ENCODE data around the gene SPAG8. TPM values are rescaled to one million over a fixed set of nuclear protein-coding genes. Genes with fewer than 3 reads are reported as not detected.

Gene SPAG8
- total RNA-seq, 1 experiment from 2014 or later = not detected

DNA sequence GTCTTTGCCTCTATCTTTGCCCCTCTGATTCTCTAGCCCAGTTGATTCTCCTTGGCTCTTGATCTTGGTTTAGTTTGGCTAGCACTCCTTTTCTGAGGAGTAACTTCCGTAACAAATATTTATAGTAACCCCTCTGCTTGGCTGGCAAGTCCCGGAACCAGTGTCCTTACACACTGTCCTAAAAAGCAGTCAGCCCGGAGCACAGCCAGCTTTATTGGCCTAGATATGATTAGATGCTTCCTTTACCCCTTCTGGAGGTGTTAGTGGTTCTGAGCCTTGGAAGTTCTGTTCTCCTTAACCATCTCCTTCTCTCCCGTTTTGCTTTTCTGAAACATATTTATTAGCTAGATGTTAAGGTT is 41.0 kb downstream of the SPAG8 start:
- peaks cover 5% of the 10 kb centered on the region for H3F3A ChIP-seq (ENCODE audit: low read length, unreplicated experiment)
- POLR2A ChIA-PET (ENCODE audit: unreplicated experiment) = interaction anchor here (0.6 to 0.9 kb wide), 2 partner anchors 101 to 113 kb away, joined by 3 read pairs; partner anchors contain the start of gene RMRP
- no peaks in the 10 kb centered on the region for H4K20me1 ChIP-seq (ENCODE audit: low read length)
- intact Hi-C loops (cut with micrococcal nuclease) = loop anchor here (1.0 to 10.0 kb wide), 2 partner anchors 14 to 54 kb away; partner anchors contain the start of genes FAM221B and TMEM8B
- ATAC-seq (peak; percentile 79), DNase-seq (peak; percentile 35)
- H3K9ac ChIP-seq (ENCODE audit: low read length) = no peak overlapping the region
- no peaks in the 10 kb centered on the region for H3K36me3 ChIP-seq (ENCODE audit: low read depth, low read length)
- no peaks in the 10 kb centered on the region for H3K9me2 ChIP-seq (replicated peaks; ENCODE audit: low read length)
- no peaks in the 10 kb centered on the region for H3K9me3 ChIP-seq (ENCODE audit: low read length)
- no peaks in the 10 kb centered on the region for H3K79me2 ChIP-seq (ENCODE audit: low read length)
- H3K27ac ChIP-seq (ENCODE audit: low read length) = peak overlapping the region; percentile 64
- peak overlapping the region; percentile 58 for H3K4me2 ChIP-seq (ENCODE audit: low read length)
- peak overlapping the region; percentile 22; the same call in 1 of the 2 replicates for H3K4me3 ChIP-seq (ENCODE audit: low read length)
- H3K27me3 ChIP-seq (ENCODE audit: low read length) = no peaks in the 10 kb centered on the region
- TF ChIP-seq, protein P1, sequence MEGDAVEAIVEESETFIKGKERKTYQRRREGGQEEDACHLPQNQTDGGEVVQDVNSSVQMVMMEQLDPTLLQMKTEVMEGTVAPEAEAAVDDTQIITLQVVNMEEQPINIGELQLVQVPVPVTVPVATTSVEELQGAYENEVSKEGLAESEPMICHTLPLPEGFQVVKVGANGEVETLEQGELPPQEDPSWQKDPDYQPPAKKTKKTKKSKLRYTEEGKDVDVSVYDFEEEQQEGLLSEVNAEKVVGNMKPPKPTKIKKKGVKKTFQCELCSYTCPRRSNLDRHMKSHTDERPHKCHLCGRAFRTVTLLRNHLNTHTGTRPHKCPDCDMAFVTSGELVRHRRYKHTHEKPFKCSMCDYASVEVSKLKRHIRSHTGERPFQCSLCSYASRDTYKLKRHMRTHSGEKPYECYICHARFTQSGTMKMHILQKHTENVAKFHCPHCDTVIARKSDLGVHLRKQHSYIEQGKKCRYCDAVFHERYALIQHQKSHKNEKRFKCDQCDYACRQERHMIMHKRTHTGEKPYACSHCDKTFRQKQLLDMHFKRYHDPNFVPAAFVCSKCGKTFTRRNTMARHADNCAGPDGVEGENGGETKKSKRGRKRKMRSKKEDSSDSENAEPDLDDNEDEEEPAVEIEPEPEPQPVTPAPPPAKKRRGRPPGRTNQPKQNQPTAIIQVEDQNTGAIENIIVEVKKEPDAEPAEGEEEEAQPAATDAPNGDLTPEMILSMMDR (conservative IDR thresholded peaks at IDR 0.05; ENCODE audit: low read depth, low read length) = no peak
- TF ChIP-seq EZH2phosphoT487 (IDR thresholded peaks at IDR 0.05; ENCODE audit: borderline replicate concordance, low read length) = no peak
- TSS peak; percentile 87 for BruUV-seq (replicated peaks)
- CTCF ChIA-PET = interaction anchor here (0.6 to 1.7 kb wide), 2 partner anchors 10 to 22 kb away, joined by 6 to 7 read pairs; partner anchors contain the start of genes GBA2 and RGP1
- 0 out of 2 replicates have a peak overlapping the region, but pooled peaks have one; percentile 29 for H2AFZ ChIP-seq (ENCODE audit: low read length)
- H3K4me1 ChIP-seq (ENCODE audit: insufficient read depth, low read length) = peaks cover 37% of the 10 kb centered on the region

GRCh38 chr9:35769763-35770162 is 42.3 kb downstream of the SPAG8 start:
- no TSS peak for BruUV-seq (replicated peaks)
- Histone ChIP-seq H3K27me3 (ENCODE audit: low read length) (no peaks in the 10 kb centered on the region), H2AFZ (ENCODE audit: low read length) (no peak overlapping the region), H3K4me1 (ENCODE audit: insufficient read depth, low read length) (peaks cover 33% of the 10 kb centered on the region), H3K4me3 (ENCODE audit: low read length) (no peak overlapping the region), H3K9me3 (ENCODE audit: low read length) (no peaks in the 10 kb centered on the region), H3F3A (ENCODE audit: low read length, unreplicated experiment) (peaks cover 5% of the 10 kb centered on the region), H3K36me3 (ENCODE audit: low read depth, low read length) (no peaks in the 10 kb centered on the region), H3K4me2 (ENCODE audit: low read length) (no peak overlapping the region), H4K20me1 (ENCODE audit: low read length) (no peaks in the 10 kb centered on the region), H3K9me2 (replicated peaks; ENCODE audit: low read length) (no peaks in the 10 kb centered on the region), H3K27ac (ENCODE audit: low read length) (no peak overlapping the region), H3K79me2 (ENCODE audit: low read length) (no peaks in the 10 kb centered on the region), H3K9ac (ENCODE audit: low read length) (no peak overlapping the region)
- no peak for DNase-seq
- no peak for ATAC-seq
- POLR2A ChIA-PET (ENCODE audit: unreplicated experiment) = no interaction called here
- CTCF ChIA-PET = no interaction called here
- TF ChIP-seq, protein P1 (conservative IDR thresholded peaks at IDR 0.05; ENCODE audit: low read depth, low read length) = no peak
- no peak for TF ChIP-seq EZH2phosphoT487 (IDR thresholded peaks at IDR 0.05; ENCODE audit: borderline replicate concordance, low read length)
- intact Hi-C loops (cut with micrococcal nuclease) = loop anchor here (10.0 kb wide), 1 partner anchor 55 kb away; the partner anchor contains the start of genes FAM221B and TMEM8B

- POLR2A ChIA-PET (ENCODE audit: unreplicated experiment) = no interaction called here
- TF ChIP-seq EZH2 (IDR thresholded peaks at IDR 0.05; ENCODE audit: low read length, unreplicated experiment) = no peak
- TF ChIP-seq, protein P1 (conservative IDR thresholded peaks at IDR 0.05; ENCODE audit: low read depth, low read length) = no peak
- TF ChIP-seq EZH2phosphoT487 (IDR thresholded peaks at IDR 0.05; ENCODE audit: borderline replicate concordance, low read length) = no peak
- BruUV-seq (replicated peaks) = no TSS peak
Measured at GRCh38 chr9:35767458-35767857, 44.6 kb downstream of the SPAG8 start.

More at GRCh38 chr9:35767458-35767857, 44.6 kb downstream of the SPAG8 start:
- CTCF ChIA-PET = interaction anchor here (0.7 kb wide), 1 partner anchor 21 kb away, joined by 3 read pairs; no protein-coding TSS in a partner anchor
- peaks cover 27% of the 10 kb centered on the region for H3K4me1 ChIP-seq (ENCODE audit: insufficient read depth, low read length)
- no peak for DNase-seq
- H3K9ac ChIP-seq (ENCODE audit: low read length) = no peak overlapping the region
- no peak overlapping the region for H3K27ac ChIP-seq (ENCODE audit: low read length)
- H2AFZ ChIP-seq (ENCODE audit: low read length) = no peak overlapping the region
- H3K4me3 ChIP-seq (ENCODE audit: low read length) = no peak overlapping the region
- no peaks in the 10 kb centered on the region for H3K79me2 ChIP-seq (ENCODE audit: low read length)
- H3K9me3 ChIP-seq (ENCODE audit: low read length) = no peaks in the 10 kb centered on the region
- peaks cover 5% of the 10 kb centered on the region for H3F3A ChIP-seq (ENCODE audit: low read length, unreplicated experiment)
- intact Hi-C loops (cut with micrococcal nuclease) = no loop called here
- no peak for ATAC-seq
- H3K36me3 ChIP-seq (ENCODE audit: low read depth, low read length) = no peaks in the 10 kb centered on the region
- H3K27me3 ChIP-seq (ENCODE audit: low read length) = no peaks in the 10 kb centered on the region
- no peaks in the 10 kb centered on the region for H3K9me2 ChIP-seq (replicated peaks; ENCODE audit: low read length)
- no peaks in the 10 kb centered on the region for H4K20me1 ChIP-seq (ENCODE audit: low read length)
- H3K4me2 ChIP-seq (ENCODE audit: low read length) = no peak overlapping the region

Measured in PC-3 (cell line).